GM18520 (cell line): ENCODE data around the gene YBX2.
A peak's percentile ranks its signal among the peaks of the same experiment; 100 is the strongest.

Source experiments
- ATAC-seq: cut with Tn5 transposase; IDR thresholded peaks from one replicate; pipeline ENCODE4 v1.9.1; 2021; ENCODE audit not compliant: unreplicated experiment

YBX2 gene

GRCh38 chr17:7266784-7267183 lies 27.7 kb downstream of the YBX2 start:
- ATAC-seq, result no peak

- ATAC-seq, result no peak
Measured at GRCh38 chr17:7263801-7264078, 30.7 kb downstream of the YBX2 start.

- ATAC-seq, result no peak
Measured at GRCh38 chr17:7262935-7263800, 31.3 kb downstream of the YBX2 start.

GRCh38 chr17:7262192-7262934 lies 32.1 kb downstream of the YBX2 start, which contains the start of gene CLDN7:
TSS of gene CLDN7 (minus strand) at chr17:7262478. CDS start at chr17:7262043, 435 bp downstream.
- ATAC-seq, result no peak

GRCh38 chr17:7261379-7262191 lies 32.9 kb downstream of the YBX2 start:
- ATAC-seq, result no peak

GRCh38 chr17:7260651-7261378 lies 33.6 kb downstream of the YBX2 start:
- no peak for ATAC-seq

- ATAC-seq, result no peak
Measured at GRCh38 chr17:7260151-7260550, 34.3 kb downstream of the YBX2 start.

- no peak for ATAC-seq
Measured at GRCh38 chr17:7259555-7259889, 34.9 kb downstream of the YBX2 start.

- no peak for ATAC-seq
Measured at GRCh38 chr17:7258731-7259554, 35.5 kb downstream of the YBX2 start.

- no peak for ATAC-seq
Measured at GRCh38 chr17:7256766-7257456, 37.5 kb downstream of the YBX2 start.

GRCh38 chr17:7254511-7254910 lies 39.9 kb downstream of the YBX2 start:
- no peak for ATAC-seq

GRCh38 chr17:7253082-7253481 lies 41.4 kb downstream of the YBX2 start:
- no peak for ATAC-seq

- peak; percentile 31 for ATAC-seq
Measured at GRCh38 chr17:7252176-7253043, 42.0 kb downstream of the YBX2 start, which contains the start of gene ELP5. TSS of gene ELP5 (plus strand) at chr17:7252215. CDS start at chr17:7252551, 336 bp downstream.

- ATAC-seq, result peak; percentile 85
Measured at GRCh38 chr17:7251661-7252175, 42.7 kb downstream of the YBX2 start, which contains the start of gene CTDNEP1. TSS of gene CTDNEP1 (minus strand) at chr17:7251734. CDS start at chr17:7251296, 438 bp downstream.

- ATAC-seq, result no peak
Measured at GRCh38 chr17:7250695-7251627, 43.5 kb downstream of the YBX2 start.

GRCh38 chr17:7249830-7250229 lies 44.6 kb downstream of the YBX2 start:
- ATAC-seq, result no peak

- ATAC-seq, result no peak
Measured at GRCh38 chr17:7249214-7249613, 45.2 kb downstream of the YBX2 start.
